OCI-M1 (cell line): ENCODE measurements around the gene TACC3.

ENCODE experiments used
- DNase-seq: peaks from one replicate; lab custom pipeline; 2025; lab: John Stamatoyannopoulos, UW

TACC3 gene

GRCh38 chr4:1793940-1794808 lies 72.9 kb downstream of the TACC3 start:
- peak; percentile 22 for DNase-seq
